Uterus (tissue), 2 donors: ENCODE results near the gene B4GAT1.

Experiments used
- CTCF ChIP-seq, 4 experiments: fragments of 200-600 bp in 2 of 4; fragments of 450-650 bp in 2 of 4; sonication (generic) in 2 of 4; IDR thresholded peaks; one replicate each; pipeline ENCODE4 v1.5.1; 2016 to 2019; ENCODE audit warnings: antibody characterized with exemption in 4 of 4, mild to moderate bottlenecking in 2 of 4, moderate library complexity in 1 of 4
- POLR2A ChIP-seq, 2 donors: fragments of 450-650 bp; IDR thresholded peaks; one replicate each; pipeline ENCODE4 v1.6.1; 2016; ENCODE audit warnings: antibody characterized with exemption in 2 of 2, mild to moderate bottlenecking in 1 of 2, moderate library complexity in 1 of 2

- TF ChIP-seq POLR2A (IDR thresholded peaks at IDR 0.05) (no peak), CTCF (IDR thresholded peaks at IDR 0.05) (no peak)
These were observed 33.3 kb downstream of the B4GAT1 start for GRCh38 chr11:66314186-66314501.
